D341Med (cell line): ENCODE measurements around the gene WWOX.
"Not testable (repeated sequence)": the region's sequence is repeated elsewhere in the genome, so short reads cannot be mapped to it uniquely, and the experiment has no call there.

ENCODE experiments used
- DNase-seq: peaks from one replicate; pipeline ENCODE4 v3.0.0; 2012; ENCODE audit warnings: low spot score

Gene WWOX

GRCh38 chr16:78686601-78687000 is 587.1 kb downstream of the WWOX start:
- DNase-seq: no peak

- no peak for DNase-seq
These were observed 589.6 kb downstream of the WWOX start for GRCh38 chr16:78689028-78689427.

- DNase-seq: no peak
These were observed 590.1 kb downstream of the WWOX start for GRCh38 chr16:78689536-78689935.

DNA sequence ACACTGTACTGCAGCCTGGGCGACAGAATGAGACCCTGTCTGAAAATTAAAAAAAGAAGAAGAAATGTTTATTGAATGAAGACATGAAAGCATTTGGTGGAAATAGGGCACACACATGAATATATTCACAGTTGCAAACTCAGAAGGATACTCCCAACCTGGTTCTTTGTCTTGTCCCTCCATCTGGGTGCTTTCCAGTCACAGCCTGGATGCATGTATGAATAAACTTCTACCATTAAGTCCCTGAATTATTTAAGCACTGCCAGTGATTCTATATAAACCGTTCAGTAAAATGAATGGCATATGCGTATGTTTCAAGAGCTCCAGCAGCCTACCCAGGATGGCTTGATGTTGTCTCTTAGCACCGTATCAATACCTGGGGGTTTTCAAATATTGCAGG is 591.1 kb downstream of the WWOX start:
- no peak for DNase-seq

DNA sequence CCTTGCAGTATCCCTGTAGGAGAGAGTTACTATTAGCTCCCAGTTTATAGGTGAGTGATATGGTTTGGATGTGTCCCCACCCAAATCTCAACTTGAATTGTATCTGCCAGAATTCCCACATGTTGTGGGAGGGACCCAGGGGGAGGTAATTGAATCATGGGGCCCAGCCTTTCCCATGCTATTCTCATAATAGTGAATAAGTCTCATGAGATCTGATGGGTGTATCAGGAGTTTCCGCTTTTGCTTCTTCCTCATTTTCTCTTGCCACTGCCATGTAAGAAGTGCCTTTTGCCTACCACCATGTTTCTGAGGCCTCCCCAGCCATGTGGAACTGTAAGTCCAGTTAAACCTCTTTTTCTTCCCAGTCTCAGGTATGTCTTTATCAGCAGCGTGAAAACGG is 592.3 kb downstream of the WWOX start:
- not testable (repeated sequence) for DNase-seq

DNA sequence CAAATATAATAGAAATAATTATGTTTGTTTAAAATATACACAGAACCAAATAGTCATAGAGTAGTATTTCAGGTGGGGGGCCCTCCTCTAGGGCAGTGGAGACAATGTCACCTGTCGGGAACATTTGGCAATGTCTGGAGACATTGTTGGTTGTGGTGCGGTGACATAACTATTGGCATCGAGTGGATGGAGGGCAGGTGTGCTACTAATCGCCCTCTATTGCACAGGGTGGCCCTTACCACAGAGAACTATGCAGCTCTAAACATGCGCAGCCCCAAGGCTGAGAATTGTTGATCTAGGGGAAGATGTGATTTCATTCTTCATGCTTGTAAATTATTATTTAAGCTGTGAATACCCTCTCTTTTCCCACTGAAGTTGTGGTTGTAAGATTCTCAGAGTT is 594.0 kb downstream of the WWOX start:
- no peak for DNase-seq

GRCh38 chr16:78694414-78694813 is 595.0 kb downstream of the WWOX start:
- DNase-seq: no peak

GRCh38 chr16:78695391-78695790 is 595.9 kb downstream of the WWOX start:
- no peak for DNase-seq

DNA sequence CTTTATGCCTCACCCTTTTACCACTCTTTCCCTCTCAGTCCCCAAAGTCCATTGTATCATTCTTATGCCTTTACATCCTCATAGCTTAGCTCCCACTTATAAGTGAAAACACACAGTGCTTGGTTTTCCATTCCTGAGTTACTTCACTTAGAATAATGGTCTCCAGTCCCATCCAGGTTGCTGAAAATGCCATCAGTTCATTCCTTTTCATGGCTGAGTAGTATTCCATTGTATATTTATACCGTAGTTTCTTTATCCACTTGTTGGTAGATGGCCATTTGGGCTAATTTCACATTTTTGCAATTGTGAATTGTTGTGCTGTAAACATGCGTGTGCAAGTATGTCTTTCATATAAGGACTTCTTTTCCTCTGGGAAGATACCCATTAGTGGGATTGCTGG is 597.3 kb downstream of the WWOX start:
- DNase-seq: no peak

- no peak for DNase-seq
These were observed 598.0 kb downstream of the WWOX start for GRCh38 chr16:78697426-78697825.

DNA sequence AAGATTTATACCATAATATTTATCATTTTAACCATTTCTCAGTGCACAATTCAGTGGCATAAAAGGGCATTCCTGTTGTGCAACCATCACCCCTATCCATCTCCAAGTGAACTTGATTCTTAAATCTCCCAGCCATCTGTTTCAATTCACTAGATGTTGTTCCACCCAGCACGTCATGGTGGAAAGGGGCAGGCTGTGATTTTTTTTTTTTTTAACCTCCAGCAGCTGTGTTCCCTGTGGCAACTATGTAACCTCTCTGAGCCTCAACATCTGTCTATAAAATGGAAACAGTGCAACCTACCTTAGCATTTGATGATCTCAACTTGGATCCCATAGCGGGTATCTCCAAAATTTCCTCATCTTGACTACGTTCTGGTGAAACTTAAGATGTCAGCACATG is 604.5 kb downstream of the WWOX start:
- no peak for DNase-seq

DNA sequence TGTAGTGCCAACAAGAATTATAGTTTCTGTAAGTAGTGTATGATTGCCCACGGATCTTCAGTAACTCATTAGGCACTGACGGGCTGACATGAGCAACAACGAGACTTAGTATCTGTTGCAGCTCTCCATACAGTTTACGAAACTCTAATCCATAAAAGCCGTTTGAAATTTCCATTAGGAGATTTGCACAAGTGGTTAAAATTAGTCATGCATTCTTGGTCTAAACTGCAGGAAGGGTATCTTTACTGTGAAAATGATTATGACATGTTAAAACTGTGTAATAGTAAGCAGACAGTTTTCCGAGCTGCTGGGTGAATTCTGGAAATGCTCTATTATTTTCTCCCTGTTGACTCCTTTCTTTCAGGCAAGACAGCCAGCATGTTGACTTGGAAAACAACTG is 605.0 kb downstream of the WWOX start:
- DNase-seq: no peak

- DNase-seq: no peak
These were observed 606.2 kb downstream of the WWOX start for GRCh38 chr16:78705694-78706093.

DNA sequence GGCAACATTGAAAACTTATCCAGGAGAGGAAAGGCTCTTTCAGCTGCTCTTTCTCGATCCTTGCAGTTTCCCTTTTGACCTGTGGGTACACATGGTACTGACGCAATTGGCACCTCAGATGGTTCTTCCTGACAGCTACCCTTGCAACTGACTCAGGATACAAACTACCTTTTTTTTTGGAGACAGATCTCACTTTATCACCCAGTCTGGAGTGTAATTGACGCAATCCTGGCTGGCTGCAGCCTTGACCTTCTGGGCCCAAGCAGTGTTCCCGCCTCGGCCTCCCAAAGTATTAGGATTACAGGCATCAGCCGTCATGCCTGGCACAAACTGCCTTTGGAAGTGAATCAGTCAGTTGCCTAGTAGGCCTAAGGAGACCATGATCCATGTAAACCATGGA is 607.2 kb downstream of the WWOX start:
- DNase-seq: no peak

- DNase-seq: no peak
These were observed 609.9 kb downstream of the WWOX start for GRCh38 chr16:78709137-78709884.

DNA sequence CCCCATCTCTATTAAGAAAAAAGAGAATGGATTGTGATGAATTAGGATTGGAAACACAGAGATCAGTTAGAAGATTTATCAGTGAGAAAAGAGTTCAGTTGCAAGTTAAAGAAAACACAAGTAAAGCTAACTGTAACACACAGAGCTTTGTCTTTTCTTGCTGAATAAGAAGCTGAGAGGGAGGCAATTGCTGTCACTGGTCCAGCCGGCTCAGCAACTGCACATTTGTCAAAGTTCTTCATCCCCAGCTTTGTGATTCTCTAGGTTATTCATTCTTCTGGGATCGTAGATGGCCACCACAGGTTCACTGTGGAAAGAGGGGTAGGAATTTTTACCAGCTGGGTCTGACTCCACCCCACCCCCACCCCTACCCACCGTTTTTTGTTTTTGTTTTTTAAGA is 615.7 kb downstream of the WWOX start:
- DNase-seq: no peak

DNA sequence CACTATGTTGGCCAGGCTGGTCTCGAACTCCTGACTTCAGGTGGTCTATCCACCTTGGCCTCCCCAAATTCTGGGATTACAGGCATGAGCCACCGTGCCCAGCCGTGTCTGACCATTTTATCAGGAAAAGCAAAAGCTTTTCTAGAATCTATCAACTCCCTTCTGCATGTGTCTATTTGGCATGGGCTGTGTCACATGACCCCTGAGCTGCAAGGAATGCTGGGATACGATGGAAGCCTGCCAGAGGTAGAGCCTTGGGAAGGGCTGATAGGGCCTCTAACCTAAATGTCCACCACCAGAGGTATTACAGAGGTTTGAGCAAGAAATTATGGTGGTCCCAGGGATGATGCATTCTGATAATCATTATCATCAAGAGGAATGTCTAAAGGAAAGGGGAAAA is 616.2 kb downstream of the WWOX start:
- no peak for DNase-seq

- no peak for DNase-seq
These were observed 618.7 kb downstream of the WWOX start for GRCh38 chr16:78718141-78718540.

- DNase-seq: no peak
These were observed 621.0 kb downstream of the WWOX start for GRCh38 chr16:78720416-78720815.

DNA sequence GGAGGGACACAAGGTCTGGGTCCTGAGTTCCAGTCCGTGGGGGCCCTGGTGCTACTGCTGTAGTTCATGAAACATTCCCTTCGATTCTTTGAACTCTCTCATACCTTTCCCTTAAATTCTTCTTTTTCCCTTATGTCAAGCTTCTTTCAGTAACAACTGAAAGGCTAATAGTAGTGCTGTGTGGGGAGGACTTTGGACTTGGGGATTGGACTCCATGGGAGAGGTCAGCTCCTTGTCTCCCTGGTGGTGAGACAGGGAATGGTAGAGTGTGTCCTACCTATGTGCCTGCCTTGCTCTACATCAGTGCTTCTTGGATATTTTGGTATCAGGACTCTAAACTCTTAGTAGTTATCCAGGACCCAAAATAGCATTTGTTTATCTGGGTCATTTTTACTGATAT is 628.1 kb downstream of the WWOX start:
- DNase-seq: no peak

- no peak for DNase-seq
These were observed 630.2 kb downstream of the WWOX start for GRCh38 chr16:78729687-78730086.

- no peak for DNase-seq
These were observed 632.3 kb downstream of the WWOX start for GRCh38 chr16:78731785-78732184.

- DNase-seq: no peak
These were observed 633.2 kb downstream of the WWOX start for GRCh38 chr16:78732696-78733095.

DNA sequence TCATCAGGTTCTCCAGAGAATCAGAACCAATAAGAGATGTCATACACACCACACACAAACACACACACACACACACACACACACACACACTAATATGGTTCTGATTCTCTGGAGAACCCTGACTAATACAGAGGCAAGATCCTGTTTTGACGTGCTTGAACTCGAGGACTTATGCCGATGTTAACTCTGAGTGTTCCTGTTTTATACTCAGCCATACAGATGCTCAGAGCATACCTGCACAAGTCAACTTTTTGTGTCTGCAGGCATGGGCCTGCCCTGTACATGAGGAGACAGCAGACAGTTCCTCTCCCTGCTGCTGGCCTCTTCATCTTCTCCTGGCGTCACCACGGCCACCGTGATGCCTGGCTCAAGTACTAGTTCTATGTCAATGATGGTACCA is 635.9 kb downstream of the WWOX start:
- DNase-seq: no peak

- no peak for DNase-seq
These were observed 638.2 kb downstream of the WWOX start for GRCh38 chr16:78737630-78738029.
